WTC11 (cell line): ENCODE results near the gene TXNL4A.

Experiments
- AFF4 ChIP-seq: sonication (generic); formaldehyde crosslinking; IDR thresholded peaks from 2 replicates; pipeline ENCODE4 v1.8.1; 2023; ENCODE audit warnings: mild to moderate bottlenecking, missing genetic modification reagents, borderline replicate concordance
- E2F4 ChIP-seq: sonication (generic); formaldehyde crosslinking; IDR thresholded peaks from 2 replicates; pipeline ENCODE4 v1.8.1; 2022; ENCODE audit warnings: low read depth, mild to moderate bottlenecking, moderate library complexity, missing genetic modification reagents, borderline replicate concordance
- ELF4 ChIP-seq: sonication (generic); formaldehyde crosslinking; IDR thresholded peaks from 2 replicates; pipeline ENCODE4 v1.8.1; 2022; ENCODE audit warnings: low read depth, mild to moderate bottlenecking, moderate library complexity, missing genetic modification reagents
- ETV6 ChIP-seq: sonication (generic); formaldehyde crosslinking; IDR thresholded peaks from 2 replicates; pipeline ENCODE4 v1.8.1; 2022; ENCODE audit warnings: mild to moderate bottlenecking, missing genetic modification reagents
- HMGXB4 ChIP-seq: sonication (generic); formaldehyde crosslinking; IDR thresholded peaks from 2 replicates; pipeline ENCODE4 v1.8.1; 2023; ENCODE audit warnings: mild to moderate bottlenecking, moderate library complexity, missing genetic modification reagents
- IRF1 ChIP-seq: sonication (generic); formaldehyde crosslinking; IDR thresholded peaks from 2 replicates; pipeline ENCODE4 v1.8.0; 2023; ENCODE audit warnings: missing genetic modification reagents
- KAT7 ChIP-seq: sonication (generic); formaldehyde crosslinking; IDR thresholded peaks from 2 replicates; pipeline ENCODE4 v1.8.1; 2023; ENCODE audit warnings: missing genetic modification reagents, mild to moderate bottlenecking, borderline replicate concordance
- NR3C1 ChIP-seq: sonication (generic); formaldehyde crosslinking; conservative IDR thresholded peaks from 2 replicates; pipeline ENCODE4 v1.8.1; 2023; ENCODE audit warnings: low read depth, mild to moderate bottlenecking, missing genetic modification reagents
- TEAD4 ChIP-seq: sonication (generic); formaldehyde crosslinking; IDR thresholded peaks from 2 replicates; pipeline ENCODE4 v1.8.0; 2022; ENCODE audit warnings: mild to moderate bottlenecking, missing genetic modification reagents
- ZNF219 ChIP-seq: sonication (generic); formaldehyde crosslinking; IDR thresholded peaks from 2 replicates; pipeline ENCODE4 v1.8.0; 2023; ENCODE audit warnings: missing genetic modification reagents, mild to moderate bottlenecking, borderline replicate concordance
- TF ChIP-seq, protein P1 (sequence below): fragments of 200-600 bp; IDR thresholded peaks from 2 replicates; pipeline ENCODE4 v1.8.0; 2022; ENCODE audit warnings: antibody characterized with exemption
- TF ChIP-seq, protein P2 (sequence below): sonication (generic); formaldehyde crosslinking; IDR thresholded peaks from 2 replicates; pipeline ENCODE4 v1.8.0; 2022; ENCODE audit warnings: mild to moderate bottlenecking, missing genetic modification reagents
- TF ChIP-seq, protein P3 (sequence below): sonication (generic); formaldehyde crosslinking; conservative IDR thresholded peaks from 2 replicates; pipeline ENCODE4 v1.8.1; 2022; ENCODE audit warnings: mild to moderate bottlenecking, missing genetic modification reagents
- TF ChIP-seq, protein P4 (sequence below): sonication (generic); formaldehyde crosslinking; IDR thresholded peaks from 2 replicates; pipeline ENCODE4 v1.8.0; 2022; ENCODE audit warnings: mild to moderate bottlenecking, missing genetic modification reagents

DNA sequence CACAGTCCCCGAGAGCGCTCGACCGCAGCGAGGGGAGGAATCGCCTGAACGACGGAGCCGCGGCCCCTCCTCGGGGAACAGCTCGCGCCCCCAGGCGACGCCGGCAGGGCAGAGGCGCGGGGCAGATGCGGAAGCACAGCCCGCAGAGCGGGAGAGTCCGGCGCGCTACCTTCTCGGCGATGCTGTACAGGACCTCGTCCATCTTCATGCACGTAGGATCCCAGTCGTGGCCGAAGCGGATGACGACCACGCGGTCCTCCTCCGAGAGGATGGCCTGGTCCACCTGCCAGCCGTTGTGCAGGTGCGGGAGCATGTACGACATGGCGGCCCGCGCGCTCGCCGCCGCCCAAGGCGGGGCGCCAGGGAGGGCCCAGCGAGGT is 302 bp downstream of the TXNL4A start:
- peak; percentile 88; the same call in 1 of the 2 replicates for TF ChIP-seq HMGXB4 (CRISPR knock-in tag)
- TF ChIP-seq, protein P1, sequence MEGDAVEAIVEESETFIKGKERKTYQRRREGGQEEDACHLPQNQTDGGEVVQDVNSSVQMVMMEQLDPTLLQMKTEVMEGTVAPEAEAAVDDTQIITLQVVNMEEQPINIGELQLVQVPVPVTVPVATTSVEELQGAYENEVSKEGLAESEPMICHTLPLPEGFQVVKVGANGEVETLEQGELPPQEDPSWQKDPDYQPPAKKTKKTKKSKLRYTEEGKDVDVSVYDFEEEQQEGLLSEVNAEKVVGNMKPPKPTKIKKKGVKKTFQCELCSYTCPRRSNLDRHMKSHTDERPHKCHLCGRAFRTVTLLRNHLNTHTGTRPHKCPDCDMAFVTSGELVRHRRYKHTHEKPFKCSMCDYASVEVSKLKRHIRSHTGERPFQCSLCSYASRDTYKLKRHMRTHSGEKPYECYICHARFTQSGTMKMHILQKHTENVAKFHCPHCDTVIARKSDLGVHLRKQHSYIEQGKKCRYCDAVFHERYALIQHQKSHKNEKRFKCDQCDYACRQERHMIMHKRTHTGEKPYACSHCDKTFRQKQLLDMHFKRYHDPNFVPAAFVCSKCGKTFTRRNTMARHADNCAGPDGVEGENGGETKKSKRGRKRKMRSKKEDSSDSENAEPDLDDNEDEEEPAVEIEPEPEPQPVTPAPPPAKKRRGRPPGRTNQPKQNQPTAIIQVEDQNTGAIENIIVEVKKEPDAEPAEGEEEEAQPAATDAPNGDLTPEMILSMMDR = no peak
- no peak; the same call in 1 of the 2 replicates for TF ChIP-seq NR3C1 (CRISPR knock-in tag)
- TF ChIP-seq IRF1 (CRISPR knock-in tag) = no peak
- no peak for TF ChIP-seq E2F4 (CRISPR knock-in tag)
- TF ChIP-seq ELF4 = no peak
- TF ChIP-seq, protein P2, sequence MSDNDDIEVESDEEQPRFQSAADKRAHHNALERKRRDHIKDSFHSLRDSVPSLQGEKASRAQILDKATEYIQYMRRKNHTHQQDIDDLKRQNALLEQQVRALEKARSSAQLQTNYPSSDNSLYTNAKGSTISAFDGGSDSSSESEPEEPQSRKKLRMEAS = peak; percentile 66; the same call in 1 of the 2 replicates
- TF ChIP-seq ETV6 = no peak; the same call in 1 of the 2 replicates
- TF ChIP-seq, protein P3, sequence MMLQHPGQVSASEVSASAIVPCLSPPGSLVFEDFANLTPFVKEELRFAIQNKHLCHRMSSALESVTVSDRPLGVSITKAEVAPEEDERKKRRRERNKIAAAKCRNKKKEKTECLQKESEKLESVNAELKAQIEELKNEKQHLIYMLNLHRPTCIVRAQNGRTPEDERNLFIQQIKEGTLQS (CRISPR knock-in tag) = 0 out of 2 replicates have a peak, but pooled peaks have one; percentile 29
- TF ChIP-seq AFF4 (CRISPR knock-in tag) = no peak
- peak; percentile 79; the same call in 1 of the 2 replicates for TF ChIP-seq KAT7
- TF ChIP-seq ZNF219 (CRISPR knock-in tag) = no peak
- TF ChIP-seq, protein P4, sequence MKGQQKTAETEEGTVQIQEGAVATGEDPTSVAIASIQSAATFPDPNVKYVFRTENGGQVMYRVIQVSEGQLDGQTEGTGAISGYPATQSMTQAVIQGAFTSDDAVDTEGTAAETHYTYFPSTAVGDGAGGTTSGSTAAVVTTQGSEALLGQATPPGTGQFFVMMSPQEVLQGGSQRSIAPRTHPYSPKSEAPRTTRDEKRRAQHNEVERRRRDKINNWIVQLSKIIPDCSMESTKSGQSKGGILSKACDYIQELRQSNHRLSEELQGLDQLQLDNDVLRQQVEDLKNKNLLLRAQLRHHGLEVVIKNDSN (CRISPR knock-in tag) = no peak
- TF ChIP-seq TEAD4 (CRISPR knock-in tag) = no peak
